Osteoblast (primary cell): ENCODE data around the gene DAP. TPM values are rescaled to one million over a fixed set of nuclear protein-coding genes. Genes with fewer than 3 reads are reported as not detected.
"Not testable (repeated sequence)": the region's sequence is repeated elsewhere in the genome, so short reads cannot be mapped to it uniquely, and the experiment has no call there.

ENCODE experiments used
- DNase-seq: peaks from one replicate; pipeline ENCODE4 v3.0.0; 2011; ENCODE audit warnings: low spot score, mixed read lengths; ENCODE audit not compliant: insufficient read length; ENCODE audit errors: missing footprints
- H2AFZ ChIP-seq: 2 replicates; pipeline ENCODE4 v1.6.0; 2011; ENCODE audit warnings: mild to moderate bottlenecking, low read length
- H3K27ac ChIP-seq: 2 replicates; pipeline ENCODE4 v1.5.1; 2011; ENCODE audit warnings: mild to moderate bottlenecking, low read depth, low read length, moderate library complexity
- H3K27me3 ChIP-seq: 2 replicates; pipeline ENCODE4 v1.6.0; 2012; ENCODE audit warnings: mild to moderate bottlenecking, control low read depth, inconsistent platforms, low read length, moderate library complexity; ENCODE audit not compliant: insufficient read depth
- H3K36me3 ChIP-seq: 2 replicates; pipeline ENCODE4 v1.5.1; 2011; ENCODE audit warnings: mild to moderate bottlenecking, low read length, control low read depth, moderate library complexity; ENCODE audit not compliant: insufficient read depth
- H3K4me1 ChIP-seq: 2 replicates; pipeline ENCODE4 v1.5.1; 2011; ENCODE audit warnings: mild to moderate bottlenecking, low read length, control low read depth, moderate library complexity; ENCODE audit not compliant: insufficient read depth
- H3K4me2 ChIP-seq: 2 replicates; pipeline ENCODE4 v1.6.0; 2011; ENCODE audit warnings: mild to moderate bottlenecking, low read length; ENCODE audit not compliant: insufficient read depth
- H3K4me3 ChIP-seq: fragments of 200-600 bp; sonication (generic); 3 replicates; pipeline ENCODE4 v1.5.1; 2012; ENCODE audit warnings: mild to moderate bottlenecking, low read length, inconsistent platforms; ENCODE audit not compliant: insufficient read depth
- H3K79me2 ChIP-seq: 2 replicates; pipeline ENCODE4 v1.6.0; 2012; ENCODE audit warnings: mild to moderate bottlenecking, low read length, control low read depth, inconsistent platforms; ENCODE audit not compliant: insufficient read depth
- H3K9me3 ChIP-seq: 2 replicates; pipeline ENCODE4 v1.5.1; 2011; ENCODE audit warnings: low read depth, low read length, control low read depth
- H4K20me1 ChIP-seq: 2 replicates; pipeline ENCODE4 v1.6.0; 2012; ENCODE audit warnings: mild to moderate bottlenecking, low read length, control low read depth; ENCODE audit not compliant: insufficient read depth
- total RNA-seq: library from RNA; depleted of rRNA; stranded (reverse); fragments of >200 nt; gene quantifications from 2 replicates; pipeline ENCODE4 v1.2.3, GENCODE V29; 2012
- TF ChIP-seq, protein P1 (sequence below): IDR thresholded peaks from 2 replicates; pipeline ENCODE4 v1.5.1; 2011; ENCODE audit warnings: mild to moderate bottlenecking, low read depth, low read length, moderate library complexity; ENCODE audit errors: extremely low read depth

DAP gene
- total RNA-seq, 1 donor, result 31.1 TPM

DNA sequence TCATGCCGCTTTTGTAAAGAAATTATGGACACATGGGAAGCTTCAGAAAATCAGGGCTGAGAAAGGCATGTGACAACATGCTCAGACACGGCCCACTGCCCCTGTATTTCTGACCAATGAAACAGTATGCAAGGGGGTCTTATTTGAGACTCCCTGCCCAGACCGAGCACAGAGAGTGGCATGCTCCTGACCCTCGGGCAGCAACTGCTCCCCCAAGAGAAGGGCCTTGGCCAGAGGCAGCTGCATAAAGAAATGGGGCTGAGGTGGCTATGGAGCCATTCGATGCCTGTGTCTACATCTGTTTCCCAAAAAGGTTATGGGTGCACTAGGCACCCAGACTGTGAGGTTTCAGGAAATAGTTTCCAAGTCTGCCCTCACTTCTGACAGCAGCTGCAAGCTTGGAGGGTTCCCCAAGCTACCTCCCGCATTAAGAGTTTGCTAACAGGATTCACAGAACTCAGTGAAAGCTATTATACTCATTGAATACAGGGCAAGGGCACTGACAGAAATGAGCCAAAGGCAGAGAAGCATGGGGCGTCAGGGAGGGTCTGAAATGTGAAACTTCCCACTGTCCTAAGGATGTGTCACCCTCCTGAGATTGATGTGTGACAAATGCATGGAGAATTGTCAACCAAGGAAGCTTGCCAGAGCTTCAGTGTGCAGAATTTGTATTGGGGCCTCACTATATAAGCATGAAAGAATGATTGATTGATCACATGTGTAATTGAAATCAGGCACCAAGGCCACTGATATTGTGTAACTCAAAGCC, 94.3 kb downstream of the DAP start:
- H3K27ac ChIP-seq, result no peak overlapping the region
- H3K9me3 ChIP-seq, result no peaks in the 10 kb centered on the region
- no peak for DNase-seq
- H2AFZ ChIP-seq, result no peak overlapping the region
- TF ChIP-seq, protein P1, sequence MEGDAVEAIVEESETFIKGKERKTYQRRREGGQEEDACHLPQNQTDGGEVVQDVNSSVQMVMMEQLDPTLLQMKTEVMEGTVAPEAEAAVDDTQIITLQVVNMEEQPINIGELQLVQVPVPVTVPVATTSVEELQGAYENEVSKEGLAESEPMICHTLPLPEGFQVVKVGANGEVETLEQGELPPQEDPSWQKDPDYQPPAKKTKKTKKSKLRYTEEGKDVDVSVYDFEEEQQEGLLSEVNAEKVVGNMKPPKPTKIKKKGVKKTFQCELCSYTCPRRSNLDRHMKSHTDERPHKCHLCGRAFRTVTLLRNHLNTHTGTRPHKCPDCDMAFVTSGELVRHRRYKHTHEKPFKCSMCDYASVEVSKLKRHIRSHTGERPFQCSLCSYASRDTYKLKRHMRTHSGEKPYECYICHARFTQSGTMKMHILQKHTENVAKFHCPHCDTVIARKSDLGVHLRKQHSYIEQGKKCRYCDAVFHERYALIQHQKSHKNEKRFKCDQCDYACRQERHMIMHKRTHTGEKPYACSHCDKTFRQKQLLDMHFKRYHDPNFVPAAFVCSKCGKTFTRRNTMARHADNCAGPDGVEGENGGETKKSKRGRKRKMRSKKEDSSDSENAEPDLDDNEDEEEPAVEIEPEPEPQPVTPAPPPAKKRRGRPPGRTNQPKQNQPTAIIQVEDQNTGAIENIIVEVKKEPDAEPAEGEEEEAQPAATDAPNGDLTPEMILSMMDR, result no peak
- H3K27me3 ChIP-seq, result no peaks in the 10 kb centered on the region
- no peaks in the 10 kb centered on the region for H4K20me1 ChIP-seq
- no peak overlapping the region for H3K4me2 ChIP-seq
- no peaks in the 10 kb centered on the region for H3K4me1 ChIP-seq
- no peaks in the 10 kb centered on the region for H3K36me3 ChIP-seq
- H3K79me2 ChIP-seq, result no peaks in the 10 kb centered on the region
- H3K4me3 ChIP-seq, result no peak overlapping the region

- Histone ChIP-seq H3K36me3 (no peaks in the 10 kb centered on the region), H2AFZ (no peak overlapping the region), H3K4me3 (no peak overlapping the region), H4K20me1 (no peaks in the 10 kb centered on the region), H3K79me2 (no peaks in the 10 kb centered on the region), H3K27ac (no peak overlapping the region), H3K9me3 (no peaks in the 10 kb centered on the region), H3K4me1 (no peaks in the 10 kb centered on the region), H3K27me3 (peaks cover 2% of the 10 kb centered on the region), H3K4me2 (no peak overlapping the region)
- no peak for DNase-seq
- TF ChIP-seq, protein P1, result no peak
Observed at GRCh38 chr5:10665799-10666198, 95.2 kb downstream of the DAP start.

- not testable (repeated sequence) for H2AFZ ChIP-seq, DNase-seq, H3K36me3 ChIP-seq, H3K9me3 ChIP-seq, H4K20me1 ChIP-seq, H3K79me2 ChIP-seq, H3K27me3 ChIP-seq, H3K27ac ChIP-seq, H3K4me2 ChIP-seq, H3K4me3 ChIP-seq, H3K4me1 ChIP-seq
Observed at GRCh38 chr5:10664180-10664769, 96.8 kb downstream of the DAP start.

DNA sequence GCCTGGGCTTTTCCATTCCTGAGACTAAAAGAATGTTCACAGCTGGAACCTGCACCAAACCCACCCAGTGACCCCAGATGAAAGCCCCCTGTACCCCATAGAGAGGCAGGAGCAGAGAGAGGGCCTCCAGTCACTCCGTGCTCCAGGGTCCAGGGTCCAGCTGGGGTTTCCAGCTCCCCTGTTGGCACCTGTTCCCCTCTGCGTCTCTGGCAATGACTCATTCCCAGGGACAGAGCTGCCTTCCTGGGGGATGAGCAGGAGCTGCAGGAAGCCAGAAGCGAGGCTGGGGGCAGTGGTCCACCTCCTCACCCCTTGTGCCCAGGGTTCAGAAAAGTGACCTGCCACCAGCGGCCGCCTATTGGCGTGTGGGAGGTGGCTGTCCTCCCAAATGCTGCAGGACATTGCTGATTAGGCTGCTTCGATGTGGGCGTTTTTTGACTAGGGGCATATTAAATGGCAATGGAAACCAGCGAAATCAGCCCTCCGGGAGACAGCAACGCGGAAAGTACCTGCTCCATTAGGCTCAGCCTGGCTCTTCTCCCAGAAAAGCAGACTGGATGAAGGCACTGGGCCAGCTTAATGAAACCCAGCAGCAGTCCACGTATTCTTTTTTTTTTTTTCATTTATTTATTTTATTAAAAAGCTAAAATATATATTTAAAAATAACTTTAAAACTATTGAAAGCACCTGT, 97.4 kb downstream of the DAP start:
- Histone ChIP-seq H2AFZ (no peak overlapping the region), H3K4me2 (no peak overlapping the region), H3K27ac (no peak overlapping the region), H4K20me1 (no peaks in the 10 kb centered on the region), H3K27me3 (peaks cover 4% of the 10 kb centered on the region), H3K9me3 (no peaks in the 10 kb centered on the region), H3K36me3 (no peaks in the 10 kb centered on the region), H3K4me1 (no peaks in the 10 kb centered on the region), H3K79me2 (no peaks in the 10 kb centered on the region), H3K4me3 (no peak overlapping the region)
- no peak for DNase-seq
- TF ChIP-seq, protein P1, result no peak
